Inferior parietal cortex (tissue), 1 donor: ENCODE data around the gene PSD.

Experiments
- DNase-seq: peaks from one replicate; pipeline ENCODE4 v3.0.0-alpha.2; 2016; ENCODE audit errors: extremely low spot score

The PSD gene

DNA sequence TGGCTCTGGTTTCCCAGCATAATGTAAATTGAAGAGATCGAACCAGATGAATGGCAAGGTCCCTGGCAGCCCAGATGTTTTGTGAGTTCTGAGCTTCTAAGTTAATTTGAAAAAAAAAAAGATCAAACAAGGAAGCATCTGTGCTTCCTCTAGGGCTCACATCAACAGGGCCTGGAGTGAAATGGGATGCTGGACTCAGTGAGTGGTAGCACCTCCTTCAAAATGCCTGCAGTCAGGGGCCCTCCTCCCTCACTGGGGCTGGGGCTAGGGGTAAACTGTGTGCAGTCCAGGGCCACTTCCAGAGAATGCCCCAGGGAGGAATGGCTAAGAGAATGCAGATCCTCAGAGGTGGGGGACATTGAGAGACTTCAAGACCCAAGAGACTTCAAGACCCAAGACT lies 19.8 kb upstream of the PSD start:
- DNase-seq = no peak

DNA sequence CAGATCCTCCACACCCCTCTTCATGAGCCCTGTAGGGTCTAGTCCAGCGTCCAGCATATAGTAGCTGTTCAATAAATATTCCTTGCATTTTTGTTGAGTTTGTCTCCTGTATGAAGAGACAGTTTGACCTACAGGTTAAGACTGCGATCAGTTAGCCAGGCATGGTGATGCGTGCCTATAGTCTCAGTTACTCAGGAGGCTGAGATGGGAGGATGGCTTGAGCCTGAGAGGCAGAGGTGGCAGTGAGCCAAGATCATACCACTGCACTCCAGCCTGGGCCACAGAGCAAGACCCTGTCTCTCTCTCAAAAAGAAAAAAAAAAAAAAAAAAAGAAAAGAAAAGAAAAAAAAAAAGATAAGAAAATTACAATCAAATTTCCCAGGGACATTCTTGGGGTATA lies 18.9 kb upstream of the PSD start:
- DNase-seq = no peak

DNA sequence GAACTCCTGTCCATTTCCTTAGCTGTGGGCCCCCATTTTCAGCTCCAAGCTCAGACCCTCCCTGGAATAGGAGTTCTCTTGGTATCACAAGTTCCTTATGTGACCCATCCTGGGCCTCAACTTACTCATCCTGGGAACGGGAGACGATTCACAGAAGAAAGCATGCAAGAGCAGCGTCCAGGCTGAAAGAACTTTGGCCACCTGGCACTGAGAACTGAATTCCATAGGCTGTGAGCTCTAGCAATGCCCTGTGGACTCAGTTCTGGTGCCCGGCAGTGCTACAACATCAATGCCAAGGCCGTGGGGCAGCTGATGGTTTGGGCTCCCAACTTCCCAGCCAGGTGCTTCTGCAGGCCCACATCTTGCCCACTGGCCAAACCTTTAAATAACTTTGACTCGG lies 17.7 kb upstream of the PSD start:
- no peak for DNase-seq

DNA sequence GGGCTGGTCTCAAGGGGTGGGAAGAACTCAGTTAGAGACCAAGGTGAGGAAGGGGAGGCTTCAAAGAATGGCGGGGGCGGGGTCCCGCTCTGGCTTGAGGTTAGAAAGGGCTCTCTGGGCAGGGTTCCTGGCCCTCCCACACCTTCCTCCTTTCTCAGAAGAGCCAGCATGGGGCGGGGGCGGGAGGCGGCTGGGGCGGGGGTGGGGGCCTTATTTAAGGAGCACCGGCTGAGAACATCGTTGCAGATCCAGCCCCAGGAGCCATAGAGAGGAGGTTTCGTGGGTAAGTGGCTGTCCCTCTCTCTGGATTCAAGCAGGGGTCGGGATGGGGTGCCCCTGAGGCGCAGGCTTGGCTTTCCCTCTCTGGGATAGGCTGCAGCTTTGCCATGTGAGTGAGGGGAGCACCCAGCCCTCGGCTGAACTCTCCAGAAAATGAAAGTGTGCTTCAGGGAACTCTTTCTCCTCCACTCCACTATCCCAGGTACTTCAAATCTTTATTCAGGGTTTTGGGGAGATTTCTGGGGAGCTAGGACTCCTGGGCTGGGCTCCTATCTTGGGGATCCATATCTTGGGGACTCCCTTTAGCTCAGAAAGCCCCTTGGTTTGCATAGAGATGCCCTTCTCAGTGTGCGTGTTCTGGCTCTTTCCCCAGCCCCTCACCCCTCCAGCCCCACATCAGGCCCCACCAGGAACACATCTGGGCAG lies 17.1 kb upstream of the PSD start:
- DNase-seq = no peak

DNA sequence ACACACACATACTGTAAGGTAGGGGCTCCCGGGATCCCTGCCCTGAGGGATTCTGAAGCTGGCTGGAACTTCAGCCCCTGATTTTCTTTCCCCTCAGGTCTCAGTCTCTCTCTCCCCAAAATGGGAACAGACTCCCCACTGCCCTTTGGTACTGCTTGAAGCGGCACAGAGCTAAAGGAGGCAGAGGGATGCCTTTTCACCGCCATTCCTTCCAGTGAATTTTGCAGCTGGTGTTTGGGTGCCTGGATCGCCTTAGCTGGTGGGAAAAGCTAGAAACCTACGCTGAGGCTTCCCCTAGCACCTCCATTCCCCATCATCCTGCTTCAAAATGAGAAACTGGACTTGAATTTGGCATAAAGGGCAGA lies 16.5 kb upstream of the PSD start:
- no peak for DNase-seq

DNA sequence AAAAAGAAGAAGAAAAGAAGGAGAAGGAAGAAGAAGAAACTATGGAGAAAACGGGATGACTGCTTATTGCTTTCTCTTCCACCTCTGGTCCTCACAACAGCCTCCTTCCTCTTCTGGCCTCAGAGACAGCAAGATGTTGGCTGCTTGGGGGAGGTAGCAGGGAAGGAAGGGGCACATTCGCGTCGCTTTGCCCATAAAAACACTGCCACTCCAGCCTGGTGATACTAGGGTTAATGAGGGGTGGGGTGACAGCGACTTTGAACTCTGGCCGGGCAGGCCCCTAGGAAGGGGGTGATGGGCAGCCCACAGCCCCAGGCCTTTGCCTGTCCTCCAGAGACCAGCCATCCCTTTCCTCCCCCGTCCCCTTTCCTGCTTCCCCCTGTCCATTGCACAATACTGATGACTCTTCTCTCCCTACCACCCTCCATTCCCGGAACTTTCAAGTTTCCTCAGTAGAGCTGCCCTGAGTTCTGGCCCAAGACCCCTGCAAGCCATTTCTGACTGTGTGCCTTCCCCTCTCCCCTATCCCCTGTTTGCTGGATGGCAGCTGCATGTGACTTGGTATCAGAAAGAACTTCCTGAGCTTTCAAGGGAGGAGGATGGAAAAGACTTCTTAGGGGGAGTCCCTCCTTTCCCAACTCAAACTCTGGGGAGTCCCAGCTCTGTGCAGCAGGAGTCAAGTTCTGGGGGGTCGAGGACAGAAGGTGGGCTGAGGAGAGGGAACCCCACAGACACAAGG lies 16.0 kb upstream of the PSD start:
- DNase-seq = no peak

DNA sequence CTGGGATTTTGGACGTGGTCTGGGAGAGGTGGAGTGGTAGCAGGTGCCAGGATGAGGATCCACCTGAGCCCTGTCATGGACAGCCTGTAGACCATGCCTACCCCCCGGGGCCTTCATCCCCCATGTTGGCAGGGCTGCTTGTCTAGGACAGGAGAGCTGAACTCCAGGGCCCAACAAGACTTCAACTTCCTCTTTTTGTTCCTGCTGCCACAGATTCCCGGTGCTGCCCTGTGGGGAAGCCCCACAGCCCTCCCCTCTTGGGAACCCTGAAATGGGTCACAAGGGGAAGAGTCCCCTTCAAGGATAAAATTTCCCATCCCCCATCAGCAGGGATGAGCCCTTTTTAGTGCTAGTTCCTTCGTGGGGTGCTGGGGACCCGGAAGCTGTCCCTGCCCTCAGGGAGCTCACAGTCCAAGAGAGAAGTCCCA lies 15.0 kb upstream of the PSD start:
- DNase-seq = no peak

DNA sequence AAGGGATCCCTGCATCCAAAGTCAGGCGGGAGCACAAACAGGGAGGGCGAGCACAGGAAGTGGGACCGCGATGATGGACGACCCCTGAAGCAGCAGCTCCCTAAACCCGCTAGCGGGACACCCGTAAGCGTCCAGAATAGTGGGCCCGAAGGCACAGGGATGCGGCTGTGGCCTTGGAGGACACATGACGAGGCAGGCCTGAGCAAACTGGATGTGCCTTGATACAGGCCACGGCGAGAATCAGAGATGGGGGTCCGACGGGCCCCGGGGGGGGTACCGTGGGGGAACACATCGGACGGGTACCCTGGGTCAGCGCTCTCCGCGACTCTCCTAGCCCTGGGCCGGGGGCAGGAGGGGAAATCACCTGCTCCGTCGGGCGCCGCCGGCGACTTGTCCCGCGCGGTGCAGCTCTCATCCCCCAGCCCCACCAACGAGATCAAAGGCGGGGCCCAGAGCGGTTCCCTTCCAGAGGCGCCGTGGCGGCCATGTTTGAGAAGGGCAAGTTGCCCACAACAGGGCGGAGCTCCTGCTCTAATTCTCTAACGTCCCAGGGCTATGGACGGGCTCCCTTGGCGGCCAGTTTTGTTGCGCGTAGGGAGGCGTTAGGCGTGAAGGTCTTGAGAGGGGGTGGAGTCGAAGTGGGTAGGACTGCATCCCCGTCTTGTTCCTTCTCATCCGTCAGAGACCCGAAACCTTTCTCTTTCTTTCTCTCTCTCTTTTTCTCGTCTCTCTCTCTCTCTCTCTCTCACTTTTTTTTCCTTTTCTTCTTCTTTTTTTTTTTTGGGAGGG lies 13.8 kb upstream of the PSD start, which contains the start of gene CUEDC2:
CUEDC2 (minus strand) TSS at position 413 of the 789 bp plus-strand sequence. CDS start 7,386 bp downstream, outside the sequence.
- peak; percentile 98 for DNase-seq

DNA sequence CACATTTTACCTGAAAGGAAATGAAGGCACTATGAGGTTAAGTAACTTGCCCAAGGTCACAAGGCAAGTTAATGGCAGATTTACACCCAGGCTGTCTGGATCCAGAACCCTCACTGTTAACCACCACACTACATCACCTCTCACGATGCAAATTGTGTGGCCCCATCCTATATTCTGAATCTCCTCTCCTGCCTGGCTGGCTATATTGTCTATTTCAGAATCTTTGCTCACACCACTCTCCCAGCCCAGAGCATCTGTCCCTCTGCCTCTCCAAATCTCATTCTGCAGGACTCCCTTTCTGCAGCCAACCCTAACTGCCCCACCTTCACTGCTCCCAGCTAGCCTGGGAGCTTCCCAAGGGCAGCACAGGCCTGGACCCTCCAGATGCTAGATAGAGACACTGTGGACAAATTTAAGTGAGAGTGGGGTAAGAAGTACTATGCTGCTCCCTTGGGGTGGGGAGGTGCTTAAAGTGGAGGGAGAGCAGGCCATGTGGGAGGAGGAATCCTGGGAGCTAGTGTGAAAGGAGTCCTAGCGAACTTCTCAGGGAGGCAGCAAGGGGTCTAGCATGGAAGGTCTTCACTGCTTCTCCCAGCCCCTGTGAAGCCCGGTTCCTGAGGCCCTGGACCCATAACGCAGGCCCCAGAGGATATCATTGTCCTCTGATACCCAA lies 13.0 kb upstream of the PSD start:
- DNase-seq = no peak

DNA sequence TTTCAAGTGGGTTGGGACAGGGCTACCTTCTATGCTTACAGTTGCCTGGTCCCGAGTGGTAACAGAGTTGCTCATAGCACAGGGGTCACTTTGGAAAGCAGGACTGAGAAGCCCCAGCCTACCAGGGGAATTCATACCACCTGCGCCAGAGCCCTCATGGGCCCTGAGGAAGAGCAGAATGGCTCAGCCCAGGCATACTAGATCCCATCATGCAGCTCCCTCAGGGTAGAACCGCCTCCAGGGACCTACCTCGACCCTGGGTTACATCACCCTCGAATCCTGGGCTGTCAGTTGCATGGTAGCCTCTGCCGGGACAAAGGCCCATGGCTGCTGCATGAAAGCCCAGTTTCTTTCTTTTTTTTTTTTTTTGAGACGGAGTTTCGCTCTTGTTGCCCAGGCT lies 10.9 kb upstream of the PSD start:
- no peak for DNase-seq

DNA sequence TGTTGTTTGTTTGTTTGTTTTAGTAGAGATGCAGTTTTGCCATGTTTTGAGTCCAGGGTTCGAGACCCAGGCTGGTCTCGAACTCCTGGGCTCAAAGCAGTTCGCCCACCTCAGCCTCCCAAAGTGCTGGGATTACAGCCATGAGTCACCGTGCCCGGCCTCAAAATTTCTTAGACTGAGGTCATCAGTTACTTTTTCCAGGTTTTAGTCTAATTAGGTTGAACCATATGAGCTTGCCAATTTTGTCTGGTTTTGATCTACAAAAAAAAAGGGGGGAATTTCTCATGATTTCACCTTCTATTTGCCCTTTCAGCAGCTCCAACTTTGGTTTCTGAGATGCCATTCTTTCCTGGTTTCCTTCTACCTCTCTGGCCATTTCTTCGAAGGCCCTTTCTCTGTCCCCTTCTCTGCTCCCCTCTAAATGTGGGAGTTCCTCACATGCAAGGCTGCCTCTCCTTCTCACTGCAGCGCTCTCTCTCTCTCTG lies 8.3 kb upstream of the PSD start:
- no peak for DNase-seq

DNA sequence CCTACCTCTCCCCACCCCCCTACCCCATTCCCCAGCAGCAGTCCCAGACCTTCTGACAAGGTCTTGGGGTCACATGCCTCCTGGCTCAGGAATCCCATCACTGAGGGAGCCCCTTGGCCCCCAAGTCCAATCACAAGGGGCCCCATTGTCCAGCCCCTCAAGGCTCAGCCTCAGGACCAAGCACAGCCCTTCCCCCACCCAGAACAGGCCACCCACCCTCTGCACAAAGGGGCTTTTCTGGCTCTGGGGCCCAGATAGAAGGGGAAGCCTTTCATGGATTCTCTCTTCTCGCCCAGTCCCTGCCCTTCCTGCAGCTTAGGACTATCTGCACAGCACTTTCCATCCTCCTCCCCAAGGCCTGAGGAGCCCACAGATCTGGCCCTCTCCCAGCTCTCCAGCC lies 6.9 kb upstream of the PSD start:
- no peak for DNase-seq

DNA sequence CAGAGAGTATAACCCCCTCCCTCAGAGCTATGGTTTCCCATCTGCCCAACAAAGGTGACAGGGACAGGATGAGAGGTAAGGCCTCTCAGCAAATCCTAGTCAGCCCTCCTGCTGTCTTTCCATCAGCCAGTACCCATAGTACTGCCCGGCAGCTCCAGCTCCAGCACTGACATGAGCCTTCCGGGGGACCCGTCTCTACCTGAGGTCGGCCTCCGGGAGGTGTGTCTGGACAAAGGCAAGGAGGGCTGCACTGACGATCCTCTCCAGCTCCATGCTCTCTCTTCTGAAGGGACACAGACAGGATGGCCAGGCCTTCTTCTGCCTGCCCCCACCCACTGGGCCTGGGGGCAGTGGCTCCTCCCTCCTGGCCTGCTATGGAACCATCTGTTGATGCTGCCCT lies 6.3 kb upstream of the PSD start:
- no peak for DNase-seq

DNA sequence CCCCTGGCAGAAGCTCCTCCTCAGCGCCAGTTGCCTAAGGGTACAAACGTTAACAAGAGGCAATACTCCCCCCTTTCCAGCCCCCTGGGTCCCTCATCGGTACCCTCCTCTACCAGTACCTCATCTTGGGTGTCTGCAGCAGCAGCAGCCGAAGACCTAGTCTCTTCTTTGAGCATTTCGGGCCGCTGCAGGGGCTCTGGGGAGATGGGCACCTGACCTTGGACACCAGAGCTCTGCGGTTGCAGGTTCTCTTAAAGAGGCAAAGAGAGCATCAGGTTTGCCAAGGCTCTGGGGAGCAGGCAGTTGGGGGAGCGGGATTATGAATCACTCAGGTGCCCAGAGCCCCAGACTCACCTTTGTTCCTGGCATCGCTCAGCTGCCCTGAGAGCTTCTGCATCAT lies 5.6 kb upstream of the PSD start:
- DNase-seq = no peak

DNA sequence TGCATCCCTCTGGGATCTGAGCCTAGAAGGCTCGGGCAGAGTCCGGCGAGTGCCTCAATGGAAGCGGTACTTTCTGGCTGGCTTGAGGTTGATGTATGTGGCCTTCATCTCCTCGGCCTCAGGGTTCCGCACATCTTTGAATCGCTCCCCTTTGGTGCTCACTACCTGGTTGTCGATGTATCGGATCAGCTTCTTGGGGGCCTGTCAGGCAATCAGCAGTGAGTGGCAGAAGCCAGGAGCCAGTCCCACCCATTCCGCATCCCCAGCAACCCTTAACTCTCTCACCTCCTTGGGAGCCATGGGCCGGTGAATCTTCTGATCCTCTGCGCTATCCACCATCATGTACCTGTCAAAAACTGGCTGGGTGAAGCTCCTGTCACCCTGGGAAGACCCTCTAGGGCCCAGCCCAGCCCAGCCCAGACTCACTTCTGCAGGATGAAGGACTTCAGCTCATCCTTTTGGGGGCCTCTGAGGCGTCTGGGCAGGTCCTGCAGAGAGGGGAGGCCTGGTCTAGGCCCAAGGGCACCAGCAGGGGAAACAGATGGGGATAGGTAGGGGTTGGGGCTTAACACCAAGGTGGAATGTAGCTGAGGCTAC lies 4.9 kb upstream of the PSD start:
- DNase-seq = no peak

DNA sequence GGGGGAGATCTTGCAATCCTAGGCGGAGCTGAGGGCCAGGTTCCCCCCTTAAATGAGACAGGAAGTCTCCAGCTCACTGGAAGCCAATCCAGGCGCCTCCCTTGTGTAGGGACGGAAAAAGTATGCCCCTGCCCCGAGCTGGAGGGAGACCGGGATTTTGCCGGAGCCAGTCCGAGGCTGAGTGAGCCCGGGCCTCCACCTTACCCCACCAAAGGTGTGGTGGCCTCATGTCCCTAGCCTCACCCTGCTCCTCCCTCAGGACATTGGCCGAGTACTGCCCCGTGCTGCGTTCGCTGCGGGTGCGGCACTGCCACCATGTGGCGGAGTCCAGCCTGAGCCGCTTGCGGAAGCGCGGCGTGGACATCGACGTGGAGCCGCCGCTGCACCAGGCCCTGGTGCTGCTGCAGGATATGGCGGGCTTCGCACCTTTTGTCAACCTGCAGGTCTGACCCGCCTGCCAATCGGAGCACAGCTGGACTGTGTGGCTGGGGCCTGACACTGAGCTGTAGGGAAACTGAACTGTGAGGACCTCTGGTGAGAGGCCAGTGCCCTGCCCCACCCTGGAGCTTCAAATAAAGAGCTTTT lies 4.1 kb upstream of the PSD start:
- peak; percentile 60 for DNase-seq

DNA sequence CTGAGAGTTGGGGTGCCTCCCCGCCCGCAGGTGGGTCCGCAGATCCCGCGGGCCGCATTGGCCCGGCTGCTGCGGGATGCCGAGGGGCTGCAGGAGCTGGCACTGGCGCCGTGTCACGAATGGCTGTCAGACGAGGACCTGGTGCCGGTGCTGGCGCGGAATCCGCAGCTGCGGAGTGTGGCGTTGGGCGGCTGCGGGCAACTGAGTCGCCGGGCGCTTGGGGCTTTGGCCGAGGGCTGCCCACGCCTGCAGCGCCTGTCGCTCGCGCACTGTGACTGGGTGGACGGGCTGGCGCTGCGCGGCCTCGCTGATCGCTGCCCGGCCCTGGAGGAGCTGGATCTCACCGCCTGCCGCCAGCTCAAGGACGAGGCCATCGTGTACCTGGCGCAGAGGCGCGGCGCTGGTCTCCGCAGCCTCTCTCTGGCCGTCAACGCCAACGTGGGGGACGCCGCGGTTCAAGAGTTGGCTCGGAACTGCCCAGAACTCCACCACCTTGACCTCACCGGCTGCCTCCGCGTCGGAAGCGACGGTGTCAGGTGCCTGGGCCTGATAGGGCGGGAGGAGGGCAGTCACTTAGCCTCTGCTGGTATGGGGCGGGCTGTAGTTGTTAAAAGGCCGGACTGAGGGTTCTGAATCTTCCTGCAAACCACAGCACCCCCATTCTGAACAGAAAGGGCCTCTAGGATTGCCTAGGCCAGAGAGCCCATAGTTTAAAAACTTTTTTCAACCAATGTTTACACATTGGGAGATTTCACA lies 3.4 kb upstream of the PSD start:
- no peak for DNase-seq

DNA sequence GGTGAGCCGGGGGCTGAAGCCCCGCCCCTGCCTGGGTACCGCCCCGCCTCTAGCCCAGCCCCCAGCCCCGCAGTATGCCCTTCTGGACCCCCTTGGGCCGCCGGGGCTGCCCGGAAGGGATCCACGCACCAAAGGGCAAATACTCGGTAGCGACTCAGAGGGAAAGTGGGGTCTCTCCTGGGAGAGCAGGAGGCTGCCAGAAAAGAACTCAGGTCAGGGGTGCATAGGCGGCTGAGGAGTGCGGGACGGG lies 2.8 kb upstream of the PSD start:
- no peak for DNase-seq

DNA sequence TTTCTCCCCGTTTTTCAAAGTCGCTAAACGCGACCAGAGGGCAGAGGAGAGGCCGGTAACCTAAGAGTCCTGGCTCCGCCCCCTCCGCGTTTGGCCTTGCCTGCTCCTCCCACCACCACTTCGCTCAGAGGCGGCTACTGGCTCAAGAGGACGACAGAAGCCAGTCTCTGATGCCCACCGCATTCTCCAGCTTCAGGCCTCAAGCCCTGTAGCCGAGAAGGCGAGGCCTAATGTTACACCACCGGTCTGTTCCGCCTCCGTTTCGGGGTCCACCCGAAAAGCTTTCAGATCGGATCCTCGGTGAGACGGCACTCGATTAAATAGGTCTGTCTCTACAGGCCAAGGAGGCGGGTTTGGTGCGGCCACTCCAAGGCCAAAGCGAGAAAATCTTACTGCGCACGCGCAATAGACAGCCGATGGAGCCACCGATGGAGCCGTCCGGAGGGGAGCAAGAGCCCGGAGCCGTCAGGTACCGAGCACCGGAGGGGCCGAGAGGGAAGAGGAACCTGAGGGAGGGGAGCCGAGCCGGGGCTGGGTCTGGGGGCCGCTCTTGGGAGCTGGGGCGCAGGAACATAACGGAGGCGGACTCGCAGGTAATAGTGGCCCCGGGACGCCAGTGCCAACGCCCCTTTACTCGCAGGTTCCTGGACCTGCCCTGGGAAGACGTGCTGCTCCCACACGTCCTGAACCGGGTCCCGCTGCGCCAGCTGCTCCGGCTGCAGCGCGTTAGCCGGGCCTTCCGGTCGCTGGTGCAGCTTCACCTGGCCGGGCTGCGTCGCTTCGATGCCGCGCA lies 2.3 kb upstream of the PSD start, which contains the start of gene FBXL15:
FBXL15 (plus strand) TSS at position 123 of the 793 bp plus-strand sequence; CDS start at position 417, 294 bp downstream.
- DNase-seq = peak; percentile 97

DNA sequence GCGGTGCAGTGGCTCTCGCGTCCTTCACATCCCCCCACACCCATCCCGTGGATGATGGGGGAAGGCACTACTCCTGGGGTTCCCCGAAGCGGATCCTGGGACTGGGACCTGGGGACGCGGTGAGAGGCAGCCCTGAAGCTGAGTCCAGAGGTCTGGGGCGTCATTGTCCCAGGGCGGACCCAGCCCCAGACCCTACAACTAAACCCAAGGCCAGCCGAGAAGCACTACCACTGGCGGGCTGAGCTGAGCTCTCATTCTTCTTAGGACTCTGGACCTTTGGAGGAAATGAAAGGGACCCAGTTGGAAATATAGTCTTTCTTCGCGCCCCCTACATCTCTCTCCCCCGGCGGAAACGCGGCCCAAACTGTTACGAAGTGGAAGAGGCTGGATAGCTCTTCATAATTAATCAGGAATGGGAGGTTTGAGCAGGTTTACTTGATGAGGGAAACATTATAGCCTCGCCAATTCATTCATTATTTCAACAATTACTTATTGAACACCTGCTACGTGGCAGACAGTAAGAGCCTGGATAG lies 1.7 kb upstream of the PSD start:
- no peak for DNase-seq
